ENCODE results near the gene GCNT1.

GRCh38 chr9:76519075-76519835 is 60.3 kb downstream of the GCNT1 start:
- TF ChIP-seq CREB5 (CRISPR knock-in tag; IDR thresholded peaks at IDR 0.05; ENCODE audit: low read depth) (no peak), BACH2 (CRISPR knock-in tag; IDR thresholded peaks at IDR 0.05; ENCODE audit: borderline replicate concordance) (no peak), RARB (CRISPR knock-in tag; IDR thresholded peaks at IDR 0.05) (no peak), PATZ1 (CRISPR knock-in tag; IDR thresholded peaks at IDR 0.05; ENCODE audit: borderline replicate concordance) (no peak), ZNF565 (CRISPR knock-in tag; conservative IDR thresholded peaks at IDR 0.05; ENCODE audit: low read depth) (no peak), CSDC2 (CRISPR knock-in tag; IDR thresholded peaks at IDR 0.05) (no peak)
